ENCODE data around the gene ZNF513.
"Not testable (repeated sequence)": the region's sequence is repeated elsewhere in the genome, so short reads cannot be mapped to it uniquely, and the experiment has no call there.

The ZNF513 gene, protein sequence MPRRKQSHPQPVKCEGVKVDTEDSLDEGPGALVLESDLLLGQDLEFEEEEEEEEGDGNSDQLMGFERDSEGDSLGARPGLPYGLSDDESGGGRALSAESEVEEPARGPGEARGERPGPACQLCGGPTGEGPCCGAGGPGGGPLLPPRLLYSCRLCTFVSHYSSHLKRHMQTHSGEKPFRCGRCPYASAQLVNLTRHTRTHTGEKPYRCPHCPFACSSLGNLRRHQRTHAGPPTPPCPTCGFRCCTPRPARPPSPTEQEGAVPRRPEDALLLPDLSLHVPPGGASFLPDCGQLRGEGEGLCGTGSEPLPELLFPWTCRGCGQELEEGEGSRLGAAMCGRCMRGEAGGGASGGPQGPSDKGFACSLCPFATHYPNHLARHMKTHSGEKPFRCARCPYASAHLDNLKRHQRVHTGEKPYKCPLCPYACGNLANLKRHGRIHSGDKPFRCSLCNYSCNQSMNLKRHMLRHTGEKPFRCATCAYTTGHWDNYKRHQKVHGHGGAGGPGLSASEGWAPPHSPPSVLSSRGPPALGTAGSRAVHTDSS

GRCh38 chr2:27380626-27381545 lies at the start of gene ZNF513:
Gene ZNF513, minus strand, starts transcription at chr2:27380734. Its CDS starts 208 bp downstream, at chr2:27380526.
- TF ChIP-seq CTCF (IDR thresholded peaks at IDR 0.05; ENCODE audit: control extremely low read depth, extremely low read depth, low read depth, missing control alignments) = no peak
- POLR2A ChIA-PET = interaction anchor here (0.5 to 2.0 kb wide), 3 partner anchors 10 to 29 kb away, joined by 4 to 7 read pairs (median 5); partner anchors contain the start of genes PPM1G and SNX17
- peak; percentile 95 for DNase-seq (ENCODE audit: extremely low spot score)
- CTCF ChIA-PET = interaction anchor here (1.0 to 2.4 kb wide), 5 partner anchors 9 to 24 kb away, joined by 3 to 13 read pairs (median 3); partner anchors contain the start of genes EIF2B4 and SNX17

GRCh38 chr2:27428978-27429541 lies 48.5 kb upstream of the ZNF513 start:
- CTCF ChIA-PET = interaction anchor here (1.0 to 3.7 kb wide), 11 partner anchors 10 to 255 kb away, joined by 3 to 26 read pairs (median 5); partner anchors contain the start of gene PPM1G

DNA sequence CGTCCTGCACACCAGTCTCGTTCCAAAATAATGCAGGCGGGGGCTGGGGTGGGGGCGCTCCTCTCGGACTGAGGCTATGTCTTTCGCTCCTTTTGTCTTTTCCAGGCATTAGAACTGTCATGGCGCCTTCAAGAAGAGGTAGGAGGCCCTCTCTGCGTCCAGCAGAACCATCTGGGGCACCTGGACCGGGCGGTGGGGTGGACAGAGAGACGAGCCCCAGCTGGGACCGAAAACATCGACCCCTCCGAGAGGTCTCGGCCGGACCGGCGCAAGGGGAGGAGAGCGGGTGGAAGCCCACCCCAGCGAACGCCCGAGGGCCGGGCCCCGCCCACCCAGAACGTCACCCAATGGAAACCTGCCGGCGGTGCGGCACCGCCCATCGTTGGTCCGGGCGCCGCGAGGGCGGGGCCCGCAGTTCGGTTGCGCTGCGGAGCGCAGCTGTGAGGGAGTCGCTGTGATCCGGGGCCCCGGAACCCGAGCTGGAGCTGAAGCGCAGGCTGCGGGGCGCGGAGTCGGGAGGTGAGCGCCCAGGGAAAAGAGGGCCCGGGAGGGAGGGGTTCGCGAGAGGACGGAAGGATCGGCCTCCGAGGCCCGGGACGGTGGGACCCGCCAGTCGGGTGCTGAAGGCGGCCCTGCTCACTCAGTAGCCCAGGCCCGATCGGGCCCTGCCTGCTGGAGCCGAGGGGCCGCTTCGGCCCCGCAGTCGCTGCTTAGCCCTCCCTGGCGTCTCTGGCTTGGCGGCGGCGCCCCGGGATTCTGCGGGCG lies 47.9 kb upstream of the ZNF513 start, which contains the start of gene NRBP1:
Gene NRBP1 (plus strand): TSS at position 419 of the 765 bp plus-strand sequence. CDS start 4,643 bp downstream, outside the sequence.
- peak; percentile 28 for TF ChIP-seq CTCF (IDR thresholded peaks at IDR 0.05; ENCODE audit: control extremely low read depth, extremely low read depth, low read depth, missing control alignments)
- ChIA-PET POLR2A (interaction anchor here (1.0 to 1.9 kb wide), 2 partner anchors 19 to 49 kb away, joined by 3 to 12 read pairs; partner anchors contain the start of gene PPM1G), CTCF (interaction anchor here (0.9 to 3.7 kb wide), 12 partner anchors 11 to 255 kb away, joined by 3 to 26 read pairs (median 4); partner anchors contain the start of genes EIF2B4 and PPM1G)
- DNase-seq (ENCODE audit: extremely low spot score) = peak; percentile 97

More at GRCh38 chr2:27428978-27429541, 48.5 kb upstream of the ZNF513 start:
- no peak for TF ChIP-seq CTCF (IDR thresholded peaks at IDR 0.05; ENCODE audit: control extremely low read depth, extremely low read depth, low read depth, missing control alignments)
- DNase-seq (ENCODE audit: extremely low spot score) = peak; percentile 93
- POLR2A ChIA-PET = interaction anchor here (1.0 to 1.9 kb wide), 2 partner anchors 19 to 49 kb away, joined by 3 to 12 read pairs; partner anchors contain the start of gene PPM1G

DNA sequence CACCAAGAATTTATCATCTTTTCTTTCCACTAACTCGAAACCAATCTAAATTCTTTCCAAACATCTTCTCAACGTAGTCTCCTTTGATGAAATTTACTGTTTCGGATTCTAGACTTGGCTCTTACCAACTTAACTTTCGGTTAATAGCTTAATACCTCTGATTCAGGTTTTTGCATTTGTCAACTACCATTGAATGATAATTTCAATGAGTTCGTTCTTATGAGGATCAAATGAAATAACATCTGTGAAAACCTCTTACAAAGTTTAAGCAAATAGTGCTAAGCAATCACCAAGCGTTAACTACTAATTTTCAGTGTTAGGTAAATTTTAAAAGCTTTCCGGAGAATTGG lies 47.3 kb upstream of the ZNF513 start:
- ChIA-PET POLR2A (interaction anchor here (1.9 kb wide), 1 partner anchor 18 kb away, joined by 12 read pairs; the partner anchor contains the start of gene PPM1G), CTCF (interaction anchor here (0.9 to 3.7 kb wide), 7 partner anchors 12 to 256 kb away, joined by 3 to 14 read pairs (median 4); partner anchors contain the start of genes EIF2B4 and PPM1G)

GRCh38 chr2:27425039-27425438 lies 44.5 kb upstream of the ZNF513 start:
- CTCF ChIA-PET = interaction anchor here (1.4 to 1.9 kb wide), 3 partner anchors 11 to 259 kb away, joined by 3 to 4 read pairs (median 3); no protein-coding TSS in a partner anchor
- POLR2A ChIA-PET; DNase-seq (ENCODE audit: extremely low spot score): not testable (repeated sequence)

More for the DNA sequence above, 47.3 kb upstream of the ZNF513 start:
- TF ChIP-seq CTCF (IDR thresholded peaks at IDR 0.05; ENCODE audit: control extremely low read depth, extremely low read depth, low read depth, missing control alignments) = no peak
- DNase-seq (ENCODE audit: extremely low spot score) = no peak

Data from GM10248 (cell line).